Mucosa of descending colon (tissue), 3 donors: ENCODE results near the gene CCDC85B. TPM values are rescaled to one million over a fixed set of nuclear protein-coding genes. Genes with fewer than 3 reads are reported as not detected.
A peak's percentile ranks its signal among the peaks of the same experiment; 100 is the strongest.

Experiments
- ATAC-seq: fragments of 200-7000 bp; cut with Tn5 transposase; one replicate; pipeline ENCODE4 v1.9.1; 2020; ENCODE audit warnings: mild to moderate bottlenecking, moderate library complexity
- DNase-seq, 3 donors: peaks; one replicate each; pipeline ENCODE4 v3.0.0-alpha.2; 2020
- H3K36me3 ChIP-seq: fragments of 200-600 bp; one replicate; pipeline ENCODE4 v1.8.0; 2021; ENCODE audit warnings: low read depth, mild to moderate bottlenecking
- H3K4me1 ChIP-seq: fragments of 200-600 bp; one replicate; pipeline ENCODE4 v1.8.0; 2021; ENCODE audit warnings: low read depth, mild to moderate bottlenecking
- H3K4me3 ChIP-seq: fragments of 200-600 bp; one replicate; pipeline ENCODE4 v1.8.0; 2021; ENCODE audit warnings: mild to moderate bottlenecking
- H3K9me3 ChIP-seq: fragments of 200-600 bp; one replicate; pipeline ENCODE4 v1.8.0; 2021; ENCODE audit warnings: mild to moderate bottlenecking
- intact Hi-C, 2 donors: fragments of 100-400 bp; cut with DNase I in 1 of 2; cut with micrococcal nuclease in 1 of 2; formaldehyde crosslinking; loops; one replicate each; pipeline versions ENCODE4 v1.11.0 to v1.11.1; 2022; cut with DNase I, micrococcal nuclease
- total RNA-seq, 3 donors: library from RNA; stranded (reverse); fragmentation: NEBNext Ultra II Directional in 2 of 3; extraction: Animal tissue kit (Norgen Biotek cat#: 25700) in 2 of 3; gene quantifications; one replicate each; pipeline versions ENCODE4 v1.2.1 to v1.2.4, GENCODE V29; 2021 to 2023
- TF ChIP-seq, protein P1 (sequence below): fragments of 200-600 bp; IDR thresholded peaks from one replicate; pipeline ENCODE4 v1.8.0; 2022; ENCODE audit warnings: antibody characterized with exemption, mild to moderate bottlenecking
- donor health status: DM: no; HTN: no; CAD: no; lungs with moderate emphysema.
- donor health status: DM: no; HTN: no; CAD: no.
- donor health status: DM: no; HTN: yes; CAD: no.

CCDC85B gene
- total RNA-seq, 3 donors from 2014 or later, result 4.5 to 22.3 (median 9.2) TPM

DNA sequence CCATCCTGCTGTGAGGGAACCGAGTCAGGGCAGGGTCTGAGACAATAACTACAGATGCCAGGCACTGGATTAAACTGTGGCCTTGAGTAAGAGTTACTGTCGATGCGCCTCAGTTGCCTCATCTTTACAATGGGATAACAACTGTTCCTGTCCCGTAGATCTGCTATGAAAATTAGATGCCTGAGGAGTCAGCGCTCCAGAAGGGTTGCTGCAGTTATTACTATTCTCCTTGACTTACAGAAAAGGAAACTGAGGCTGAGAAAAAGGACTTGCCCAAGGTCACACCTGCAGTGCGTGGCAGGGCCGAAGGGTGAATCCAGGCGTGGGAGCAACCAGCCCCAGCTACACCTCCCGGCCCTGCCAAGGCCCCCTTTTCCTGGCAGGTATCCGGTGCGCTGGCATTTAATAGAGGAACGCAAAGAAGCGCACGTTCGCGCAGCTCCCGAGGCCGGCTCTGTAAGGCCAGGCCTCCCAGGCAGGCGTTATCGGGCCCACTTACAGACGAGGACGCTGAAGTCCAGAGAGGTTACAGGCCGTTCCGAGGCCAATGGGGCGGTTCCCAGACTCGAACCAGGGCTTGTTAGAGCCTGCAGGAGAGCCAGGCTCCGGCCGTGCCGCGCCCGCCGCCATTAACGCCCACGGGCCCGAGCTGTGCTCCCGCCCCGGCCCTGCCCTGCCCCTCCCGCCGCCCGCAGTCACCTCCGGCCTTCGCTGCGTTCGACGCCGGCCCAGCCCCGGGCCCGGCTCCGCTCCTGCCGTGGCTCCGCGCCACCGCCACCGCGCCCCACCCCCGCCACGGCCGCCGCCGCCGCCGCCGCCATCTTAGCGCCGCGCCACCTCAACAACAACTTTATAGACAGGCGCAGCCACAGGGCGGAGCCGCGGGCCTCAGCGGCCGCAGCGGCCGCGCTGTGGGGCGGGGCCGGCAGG lies 28.0 kb downstream of the CCDC85B start, which contains the start of gene C11orf68:
Gene C11orf68 (minus strand): TSS at position 852 of the 930 bp plus-strand sequence. CDS start 31 bp downstream, at position 821.
- Histone ChIP-seq H3K36me3 (no peaks in the 10 kb centered on the region), H3K9me3 (no peaks in the 10 kb centered on the region), H3K4me3 (peak within 1 kb of the TSS; percentile 94), H3K4me1 (peaks cover 36% of the 10 kb centered on the region)
- ATAC-seq (no peak), DNase-seq (no peak)
- TF ChIP-seq, protein P1, sequence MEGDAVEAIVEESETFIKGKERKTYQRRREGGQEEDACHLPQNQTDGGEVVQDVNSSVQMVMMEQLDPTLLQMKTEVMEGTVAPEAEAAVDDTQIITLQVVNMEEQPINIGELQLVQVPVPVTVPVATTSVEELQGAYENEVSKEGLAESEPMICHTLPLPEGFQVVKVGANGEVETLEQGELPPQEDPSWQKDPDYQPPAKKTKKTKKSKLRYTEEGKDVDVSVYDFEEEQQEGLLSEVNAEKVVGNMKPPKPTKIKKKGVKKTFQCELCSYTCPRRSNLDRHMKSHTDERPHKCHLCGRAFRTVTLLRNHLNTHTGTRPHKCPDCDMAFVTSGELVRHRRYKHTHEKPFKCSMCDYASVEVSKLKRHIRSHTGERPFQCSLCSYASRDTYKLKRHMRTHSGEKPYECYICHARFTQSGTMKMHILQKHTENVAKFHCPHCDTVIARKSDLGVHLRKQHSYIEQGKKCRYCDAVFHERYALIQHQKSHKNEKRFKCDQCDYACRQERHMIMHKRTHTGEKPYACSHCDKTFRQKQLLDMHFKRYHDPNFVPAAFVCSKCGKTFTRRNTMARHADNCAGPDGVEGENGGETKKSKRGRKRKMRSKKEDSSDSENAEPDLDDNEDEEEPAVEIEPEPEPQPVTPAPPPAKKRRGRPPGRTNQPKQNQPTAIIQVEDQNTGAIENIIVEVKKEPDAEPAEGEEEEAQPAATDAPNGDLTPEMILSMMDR, result no peak
- intact Hi-C loops, result no loop called here

DNA sequence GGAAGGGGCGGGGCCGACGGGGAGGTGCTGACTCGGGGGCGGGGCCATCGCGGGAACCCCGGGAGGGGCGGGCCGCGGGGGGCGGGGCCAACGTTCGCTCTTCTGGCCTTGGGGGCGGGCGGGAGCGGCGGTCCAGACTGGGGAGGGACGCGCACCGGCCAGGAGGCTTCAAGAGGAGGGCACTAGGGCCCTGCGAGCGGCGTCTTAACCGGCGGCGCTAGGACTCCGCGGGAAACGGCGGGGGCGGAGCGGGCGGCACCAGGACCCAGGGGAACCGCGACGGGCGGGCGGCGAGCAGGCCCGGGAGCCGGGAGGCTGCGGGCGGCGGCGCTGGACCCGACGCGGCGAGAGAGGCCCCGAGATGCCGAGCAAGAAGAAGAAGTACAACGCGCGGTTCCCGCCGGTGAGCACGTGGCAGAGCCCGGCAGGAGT lies 28.7 kb downstream of the CCDC85B start, which contains the start of gene DRAP1:
Gene DRAP1 (plus strand): TSS at position 286 of the 432 bp plus-strand sequence. CDS start 76 bp downstream, at position 362.
- H3K36me3 ChIP-seq, result no peaks in the 10 kb centered on the region
- intact Hi-C loops, result no loop called here
- ATAC-seq (peak; percentile 91), DNase-seq (peak; percentile 99 to 100 (median 99))
- no peaks in the 10 kb centered on the region for H3K9me3 ChIP-seq
- TF ChIP-seq, protein P1, result no peak
- H3K4me1 ChIP-seq, result peaks cover 36% of the 10 kb centered on the region
- H3K4me3 ChIP-seq, result peak within 1 kb of the TSS; percentile 94

DNA sequence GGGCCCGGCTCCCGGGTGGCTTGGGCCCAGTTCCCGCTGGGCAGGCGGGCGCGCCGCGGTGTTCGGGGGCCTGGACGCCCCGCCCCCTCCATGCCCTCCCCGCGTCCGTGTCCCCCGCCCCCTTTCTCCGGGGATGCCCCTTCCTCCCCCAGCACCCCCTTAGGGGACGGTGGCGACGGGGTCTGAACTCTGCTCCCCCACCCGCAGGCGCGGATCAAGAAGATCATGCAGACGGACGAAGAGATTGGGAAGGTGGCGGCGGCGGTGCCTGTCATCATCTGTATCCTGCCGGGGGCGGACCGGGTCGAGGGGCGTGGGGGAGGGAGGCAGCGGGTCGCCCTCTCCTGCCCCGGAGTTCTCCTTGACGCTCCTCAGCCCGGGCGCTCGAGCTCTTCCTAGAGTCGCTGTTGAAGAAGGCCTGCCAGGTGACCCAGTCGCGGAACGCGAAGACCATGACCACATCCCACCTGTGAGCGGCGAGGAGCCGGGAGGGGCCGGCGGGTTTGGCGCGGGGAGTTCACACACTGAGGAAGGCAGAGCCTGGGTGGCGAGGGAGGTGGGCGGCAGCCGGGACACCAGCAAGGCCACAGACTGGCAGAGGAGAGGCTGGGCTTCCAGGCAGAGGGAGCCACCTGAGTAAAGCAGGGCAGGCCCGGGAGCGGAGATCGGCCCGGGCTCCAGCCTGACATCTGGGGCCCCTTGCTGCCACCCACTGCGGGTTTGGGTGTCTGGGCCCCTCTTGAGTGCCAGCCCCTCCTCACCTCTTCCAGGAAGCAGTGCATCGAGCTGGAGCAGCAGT lies 29.3 kb downstream of the CCDC85B start:
- H3K4me3 ChIP-seq, result peak overlapping the region; percentile 94
- ATAC-seq (peak; percentile 35), DNase-seq (peak in 2 of 3 donors; percentile 76 to 85)
- no peaks in the 10 kb centered on the region for H3K9me3 ChIP-seq
- peaks cover 36% of the 10 kb centered on the region for H3K4me1 ChIP-seq
- TF ChIP-seq, protein P1, result no peak
- no peaks in the 10 kb centered on the region for H3K36me3 ChIP-seq
- intact Hi-C loops, result no loop called here

DNA sequence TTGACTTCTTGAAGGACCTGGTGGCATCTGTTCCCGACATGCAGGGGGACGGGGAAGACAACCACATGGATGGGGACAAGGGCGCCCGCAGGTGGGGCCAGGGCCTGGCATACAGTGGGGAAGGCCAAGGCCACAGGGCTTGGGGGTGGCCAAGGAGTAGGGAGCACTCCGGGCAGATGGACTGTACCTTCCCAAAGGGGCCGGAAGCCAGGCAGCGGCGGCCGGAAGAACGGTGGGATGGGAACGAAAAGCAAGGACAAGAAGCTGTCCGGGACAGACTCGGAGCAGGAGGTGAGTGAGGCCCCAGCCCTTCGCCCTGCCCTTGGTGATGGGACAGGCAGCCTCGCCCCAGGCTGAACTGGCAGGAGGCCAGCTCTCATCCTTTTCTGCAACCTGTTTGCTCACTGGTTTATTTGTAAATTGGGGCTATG lies 29.9 kb downstream of the CCDC85B start:
- DNase-seq, result peak; percentile 42 to 76 (median 48)
- H3K4me1 ChIP-seq, result peaks cover 33% of the 10 kb centered on the region
- intact Hi-C loops, result no loop called here
- H3K4me3 ChIP-seq, result peak overlapping the region; percentile 94
- no peak for ATAC-seq
- TF ChIP-seq, protein P1, result no peak
- no peaks in the 10 kb centered on the region for H3K9me3 ChIP-seq
- H3K36me3 ChIP-seq, result no peaks in the 10 kb centered on the region

DNA sequence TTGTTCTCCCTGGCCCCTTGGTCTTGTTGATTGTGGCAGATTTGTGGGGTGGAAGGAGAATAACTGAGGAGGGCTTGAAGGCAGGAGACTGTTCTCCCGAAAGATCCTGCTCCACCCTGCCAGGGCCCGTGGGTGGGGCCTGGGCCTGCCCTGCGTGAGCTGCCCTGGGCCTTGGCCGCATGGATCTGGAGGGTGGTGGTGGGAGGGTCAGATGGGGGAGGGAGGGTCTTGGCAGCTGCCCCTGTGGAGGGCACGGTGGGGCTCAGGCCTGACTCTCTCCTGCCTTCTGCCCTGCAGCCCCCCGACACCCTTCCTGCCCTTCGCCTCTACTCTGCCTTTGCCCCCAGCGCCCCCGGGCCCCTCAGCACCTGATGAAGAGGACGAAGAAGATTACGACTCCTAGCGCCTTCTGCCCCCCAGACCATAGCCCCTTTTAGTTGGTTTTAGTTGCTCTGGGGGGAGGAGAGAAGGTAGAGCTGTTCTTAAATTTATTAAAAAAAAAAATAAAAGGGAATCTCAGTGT lies 30.6 kb downstream of the CCDC85B start:
- no peak for ATAC-seq
- TF ChIP-seq, protein P1, result no peak
- Histone ChIP-seq H3K9me3 (no peaks in the 10 kb centered on the region), H3K4me3 (no peak overlapping the region), H3K36me3 (no peaks in the 10 kb centered on the region), H3K4me1 (peaks cover 31% of the 10 kb centered on the region)
- intact Hi-C loops, result no loop called here
- DNase-seq, result no peak
